ENCODE data around the gene GNG4.
"Not testable (repeated sequence)": the region's sequence is repeated elsewhere in the genome, so short reads cannot be mapped to it uniquely, and the experiment has no call there.

The GNG4 gene

GRCh38 chr1:235622936-235623779, 26.4 kb downstream of the GNG4 start:
- Histone ChIP-seq H3K9me3 (ENCODE audit: control insufficient read depth, low read length) (no peaks in the 10 kb centered on the region), H3K4me3 (ENCODE audit: low read depth, low read length) (no peak overlapping the region), H3K4me1 (no peaks in the 10 kb centered on the region), H3K27ac (no peak overlapping the region), H3K4me2 (ENCODE audit: low read length) (no peak overlapping the region), H3K9ac (no peak overlapping the region), H2AFZ (no peak overlapping the region), H3K79me2 (no peaks in the 10 kb centered on the region), H3K36me3 (ENCODE audit: control insufficient read depth, insufficient read depth, low read length) (no peaks in the 10 kb centered on the region), H3K27me3 (ENCODE audit: control insufficient read depth, insufficient read depth, low read length) (no peaks in the 10 kb centered on the region)
- TF ChIP-seq, protein P1, sequence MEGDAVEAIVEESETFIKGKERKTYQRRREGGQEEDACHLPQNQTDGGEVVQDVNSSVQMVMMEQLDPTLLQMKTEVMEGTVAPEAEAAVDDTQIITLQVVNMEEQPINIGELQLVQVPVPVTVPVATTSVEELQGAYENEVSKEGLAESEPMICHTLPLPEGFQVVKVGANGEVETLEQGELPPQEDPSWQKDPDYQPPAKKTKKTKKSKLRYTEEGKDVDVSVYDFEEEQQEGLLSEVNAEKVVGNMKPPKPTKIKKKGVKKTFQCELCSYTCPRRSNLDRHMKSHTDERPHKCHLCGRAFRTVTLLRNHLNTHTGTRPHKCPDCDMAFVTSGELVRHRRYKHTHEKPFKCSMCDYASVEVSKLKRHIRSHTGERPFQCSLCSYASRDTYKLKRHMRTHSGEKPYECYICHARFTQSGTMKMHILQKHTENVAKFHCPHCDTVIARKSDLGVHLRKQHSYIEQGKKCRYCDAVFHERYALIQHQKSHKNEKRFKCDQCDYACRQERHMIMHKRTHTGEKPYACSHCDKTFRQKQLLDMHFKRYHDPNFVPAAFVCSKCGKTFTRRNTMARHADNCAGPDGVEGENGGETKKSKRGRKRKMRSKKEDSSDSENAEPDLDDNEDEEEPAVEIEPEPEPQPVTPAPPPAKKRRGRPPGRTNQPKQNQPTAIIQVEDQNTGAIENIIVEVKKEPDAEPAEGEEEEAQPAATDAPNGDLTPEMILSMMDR (IDR thresholded peaks at IDR 0.05): no peak

GRCh38 chr1:235619149-235619548, 30.4 kb downstream of the GNG4 start:
- not testable (repeated sequence) for H3K79me2 ChIP-seq; H3K9me3 ChIP-seq (ENCODE audit: control insufficient read depth, low read length); H2AFZ ChIP-seq; H3K4me3 ChIP-seq (ENCODE audit: low read depth, low read length); H3K4me1 ChIP-seq; H3K36me3 ChIP-seq (ENCODE audit: control insufficient read depth, insufficient read depth, low read length); H3K4me2 ChIP-seq (ENCODE audit: low read length); H3K27me3 ChIP-seq (ENCODE audit: control insufficient read depth, insufficient read depth, low read length); H3K9ac ChIP-seq; H3K27ac ChIP-seq

GRCh38 chr1:235617808-235618207, 31.8 kb downstream of the GNG4 start:
- no peaks in the 10 kb centered on the region for H3K27me3 ChIP-seq (ENCODE audit: control insufficient read depth, insufficient read depth, low read length)
- H3K79me2 ChIP-seq: no peaks in the 10 kb centered on the region
- H3K9me3 ChIP-seq (ENCODE audit: control insufficient read depth, low read length): no peaks in the 10 kb centered on the region
- H3K4me2 ChIP-seq (ENCODE audit: low read length): no peak overlapping the region
- H3K9ac ChIP-seq: no peak overlapping the region
- no peak overlapping the region for H2AFZ ChIP-seq
- no peak overlapping the region for H3K4me3 ChIP-seq (ENCODE audit: low read depth, low read length)
- no peaks in the 10 kb centered on the region for H3K36me3 ChIP-seq (ENCODE audit: control insufficient read depth, insufficient read depth, low read length)
- TF ChIP-seq, protein P1 (IDR thresholded peaks at IDR 0.05): no peak
- H3K27ac ChIP-seq: no peak overlapping the region
- H3K4me1 ChIP-seq: no peaks in the 10 kb centered on the region

- H3K4me2 ChIP-seq (ENCODE audit: low read length): no peak overlapping the region
- no peak overlapping the region for H3K27ac ChIP-seq
- H3K9me3 ChIP-seq (ENCODE audit: control insufficient read depth, low read length): no peaks in the 10 kb centered on the region
- no peaks in the 10 kb centered on the region for H3K79me2 ChIP-seq
- H2AFZ ChIP-seq: no peak overlapping the region
- no peaks in the 10 kb centered on the region for H3K36me3 ChIP-seq (ENCODE audit: control insufficient read depth, insufficient read depth, low read length)
- TF ChIP-seq, protein P1 (IDR thresholded peaks at IDR 0.05): no peak
- H3K4me3 ChIP-seq (ENCODE audit: low read depth, low read length): no peak overlapping the region
- no peaks in the 10 kb centered on the region for H3K27me3 ChIP-seq (ENCODE audit: control insufficient read depth, insufficient read depth, low read length)
- H3K4me1 ChIP-seq: no peaks in the 10 kb centered on the region
- no peak overlapping the region for H3K9ac ChIP-seq
Observed at GRCh38 chr1:235617140-235617539, 32.4 kb downstream of the GNG4 start.

DNA sequence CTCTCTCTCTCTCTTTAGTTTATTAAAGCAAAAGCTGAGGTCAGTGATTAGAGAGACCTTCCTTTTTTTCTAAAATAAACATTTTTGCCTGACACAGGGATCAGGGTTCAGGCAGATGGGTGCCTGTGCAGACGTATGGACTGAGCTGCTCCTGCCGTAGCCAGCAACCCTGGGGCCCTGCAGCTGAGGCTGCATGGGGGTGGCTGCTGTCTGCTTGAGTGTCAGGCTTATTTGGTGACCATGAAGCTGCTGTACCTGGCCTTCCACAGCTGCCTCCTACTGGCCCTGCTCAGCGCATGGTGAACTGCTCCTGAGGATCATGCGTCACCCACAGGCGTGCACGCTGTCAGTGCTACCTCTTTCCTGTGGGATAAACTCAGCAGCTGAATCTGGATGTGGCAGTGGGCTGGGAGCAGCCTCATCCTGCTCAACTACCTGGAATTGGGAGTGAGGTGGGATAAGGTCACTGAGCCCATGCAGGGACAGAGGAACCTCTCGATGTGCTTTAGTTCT, 35.1 kb downstream of the GNG4 start:
- Histone ChIP-seq H3K4me2 (ENCODE audit: low read length) (no peak overlapping the region), H3K9ac (no peak overlapping the region), H3K27me3 (ENCODE audit: control insufficient read depth, insufficient read depth, low read length) (no peaks in the 10 kb centered on the region), H3K9me3 (ENCODE audit: control insufficient read depth, low read length) (no peaks in the 10 kb centered on the region), H3K4me3 (ENCODE audit: low read depth, low read length) (no peak overlapping the region), H3K4me1 (no peaks in the 10 kb centered on the region), H3K79me2 (no peaks in the 10 kb centered on the region), H2AFZ (no peak overlapping the region), H3K36me3 (ENCODE audit: control insufficient read depth, insufficient read depth, low read length) (no peaks in the 10 kb centered on the region), H3K27ac (no peak overlapping the region)
- TF ChIP-seq, protein P1 (IDR thresholded peaks at IDR 0.05): no peak

Measured in parathyroid adenoma (tissue), 2 donors.